ENCODE measurements around the gene RASGRF2. TPM values are rescaled to one million over a fixed set of nuclear protein-coding genes. Genes with fewer than 3 reads are reported as not detected.

RASGRF2 gene
- total RNA-seq, 1 experiment from 2014 or later: 9.1 TPM

DNA sequence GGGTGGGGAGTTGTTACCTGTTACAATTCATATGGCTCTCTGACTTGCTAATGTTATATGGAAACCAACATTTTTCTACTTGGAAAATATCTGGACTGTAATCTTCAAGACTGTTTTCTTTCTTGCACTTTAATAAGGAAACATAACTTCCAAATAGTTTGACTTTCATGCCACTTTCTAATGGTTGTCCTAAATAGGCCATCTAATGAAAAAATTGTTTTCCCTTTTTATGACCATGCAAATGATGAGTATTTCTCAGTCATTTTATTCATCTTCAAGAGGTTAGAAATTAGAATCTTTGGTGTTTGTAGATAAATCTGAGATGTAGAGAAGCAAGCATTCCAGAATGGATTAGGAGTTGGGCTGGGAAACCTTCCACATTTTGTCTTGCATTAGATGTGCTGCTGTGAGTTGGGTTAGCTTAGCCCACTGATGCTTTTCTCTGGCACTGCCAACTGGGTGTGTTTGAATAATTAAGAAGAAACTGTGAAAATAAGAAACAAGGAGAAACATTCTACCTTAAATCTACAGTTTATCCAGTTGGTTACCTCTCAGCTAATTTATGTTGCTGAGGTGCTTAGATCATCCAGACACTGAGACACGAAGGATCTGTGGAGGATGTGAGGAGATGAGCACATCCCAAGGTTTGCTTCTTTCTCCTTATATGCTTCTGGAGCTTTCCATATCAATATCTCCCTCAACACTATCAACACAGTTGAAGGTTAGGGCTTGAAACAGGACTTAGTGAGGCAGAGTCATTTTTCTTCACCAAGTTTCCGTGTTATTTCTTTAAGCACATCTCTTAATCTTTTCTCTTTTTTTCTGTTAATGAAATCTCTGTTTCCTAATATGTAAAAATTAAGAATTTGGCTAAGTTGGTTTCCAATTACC, 2.7 kb downstream of the RASGRF2 start:
- Histone ChIP-seq H3K4me1 (ENCODE audit: insufficient read depth, low read length, poor library complexity, severe bottlenecking) (peaks cover 74% of the 10 kb centered on the region), H3K4me3 (ENCODE audit: low read depth, low read length, poor library complexity, severe bottlenecking) (no peak overlapping the region), H3K27me3 (replicated peaks; ENCODE audit: insufficient read depth, low read depth, low read length, poor library complexity) (peaks cover 6% of the 10 kb centered on the region), H3K36me3 (ENCODE audit: insufficient read depth, low read length, poor library complexity, severe bottlenecking) (no peaks in the 10 kb centered on the region), H3K27ac (ENCODE audit: low read depth, low read length, poor library complexity, severe bottlenecking) (no peak overlapping the region), H3K9me3 (ENCODE audit: low read depth, low read length, poor library complexity, severe bottlenecking) (no peaks in the 10 kb centered on the region)
- no peak for DNase-seq (ENCODE audit: low spot score)
- POLR2A ChIA-PET (ENCODE audit: low non-redundant PET): interaction anchor here (0.7 kb wide), 1 partner anchor 187 kb away, joined by 3 read pairs; no protein-coding TSS in a partner anchor
- TF ChIP-seq EZH2 (IDR thresholded peaks at IDR 0.05; ENCODE audit: borderline replicate concordance, low read depth, low read length, poor library complexity, severe bottlenecking): no peak
- TF ChIP-seq, protein P1, sequence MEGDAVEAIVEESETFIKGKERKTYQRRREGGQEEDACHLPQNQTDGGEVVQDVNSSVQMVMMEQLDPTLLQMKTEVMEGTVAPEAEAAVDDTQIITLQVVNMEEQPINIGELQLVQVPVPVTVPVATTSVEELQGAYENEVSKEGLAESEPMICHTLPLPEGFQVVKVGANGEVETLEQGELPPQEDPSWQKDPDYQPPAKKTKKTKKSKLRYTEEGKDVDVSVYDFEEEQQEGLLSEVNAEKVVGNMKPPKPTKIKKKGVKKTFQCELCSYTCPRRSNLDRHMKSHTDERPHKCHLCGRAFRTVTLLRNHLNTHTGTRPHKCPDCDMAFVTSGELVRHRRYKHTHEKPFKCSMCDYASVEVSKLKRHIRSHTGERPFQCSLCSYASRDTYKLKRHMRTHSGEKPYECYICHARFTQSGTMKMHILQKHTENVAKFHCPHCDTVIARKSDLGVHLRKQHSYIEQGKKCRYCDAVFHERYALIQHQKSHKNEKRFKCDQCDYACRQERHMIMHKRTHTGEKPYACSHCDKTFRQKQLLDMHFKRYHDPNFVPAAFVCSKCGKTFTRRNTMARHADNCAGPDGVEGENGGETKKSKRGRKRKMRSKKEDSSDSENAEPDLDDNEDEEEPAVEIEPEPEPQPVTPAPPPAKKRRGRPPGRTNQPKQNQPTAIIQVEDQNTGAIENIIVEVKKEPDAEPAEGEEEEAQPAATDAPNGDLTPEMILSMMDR (conservative IDR thresholded peaks at IDR 0.05; ENCODE audit: low read depth, low read length): no peak
- no TSS peak for BruUV-seq (replicated peaks)
- intact Hi-C loops (cut with micrococcal nuclease; ENCODE audit: unreplicated experiment): loop anchor here (5.0 to 10.0 kb wide), 3 partner anchors 144 to 248 kb away; no protein-coding TSS in a partner anchor
- CTCF ChIA-PET: interaction anchor here (0.6 kb wide), 1 partner anchor 31 kb away, joined by 3 read pairs; no protein-coding TSS in a partner anchor

DNA sequence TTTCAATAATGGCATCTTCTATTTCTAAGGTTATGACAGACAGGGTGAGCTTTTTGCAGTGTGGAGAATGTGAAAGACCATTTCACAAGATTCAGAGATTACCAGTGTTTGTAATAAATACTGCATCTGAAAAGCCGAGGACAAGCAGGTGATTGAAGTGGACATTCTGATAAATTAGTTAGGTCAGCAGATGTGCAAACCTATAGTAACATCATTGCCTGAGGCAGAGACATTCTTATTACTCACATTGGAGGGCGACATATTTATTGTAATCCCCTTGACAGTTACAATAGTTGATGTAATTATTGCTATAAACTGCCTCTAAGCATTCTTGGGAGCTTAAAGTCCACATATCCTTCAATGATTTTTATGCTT, 3.3 kb downstream of the RASGRF2 start:
- peak; percentile 42 for DNase-seq (ENCODE audit: low spot score)
- peaks cover 74% of the 10 kb centered on the region for H3K4me1 ChIP-seq (ENCODE audit: insufficient read depth, low read length, poor library complexity, severe bottlenecking)
- intact Hi-C loops (cut with micrococcal nuclease; ENCODE audit: unreplicated experiment): loop anchor here (5.0 to 10.0 kb wide), 3 partner anchors 144 to 249 kb away; no protein-coding TSS in a partner anchor
- H3K36me3 ChIP-seq (ENCODE audit: insufficient read depth, low read length, poor library complexity, severe bottlenecking): no peaks in the 10 kb centered on the region
- BruUV-seq (replicated peaks): no TSS peak
- H3K27me3 ChIP-seq (replicated peaks; ENCODE audit: insufficient read depth, low read depth, low read length, poor library complexity): peaks cover 6% of the 10 kb centered on the region
- no peaks in the 10 kb centered on the region for H3K9me3 ChIP-seq (ENCODE audit: low read depth, low read length, poor library complexity, severe bottlenecking)
- no peak overlapping the region for H3K27ac ChIP-seq (ENCODE audit: low read depth, low read length, poor library complexity, severe bottlenecking)
- POLR2A ChIA-PET (ENCODE audit: low non-redundant PET): no interaction called here
- peak overlapping the region; percentile 20 for H3K4me3 ChIP-seq (ENCODE audit: low read depth, low read length, poor library complexity, severe bottlenecking)
- TF ChIP-seq EZH2 (IDR thresholded peaks at IDR 0.05; ENCODE audit: borderline replicate concordance, low read depth, low read length, poor library complexity, severe bottlenecking): no peak
- TF ChIP-seq, protein P1 (conservative IDR thresholded peaks at IDR 0.05; ENCODE audit: low read depth, low read length): no peak; the same call in 1 of the 2 replicates
- CTCF ChIA-PET: interaction anchor here (0.6 kb wide), 1 partner anchor 32 kb away, joined by 3 read pairs; no protein-coding TSS in a partner anchor

DNA sequence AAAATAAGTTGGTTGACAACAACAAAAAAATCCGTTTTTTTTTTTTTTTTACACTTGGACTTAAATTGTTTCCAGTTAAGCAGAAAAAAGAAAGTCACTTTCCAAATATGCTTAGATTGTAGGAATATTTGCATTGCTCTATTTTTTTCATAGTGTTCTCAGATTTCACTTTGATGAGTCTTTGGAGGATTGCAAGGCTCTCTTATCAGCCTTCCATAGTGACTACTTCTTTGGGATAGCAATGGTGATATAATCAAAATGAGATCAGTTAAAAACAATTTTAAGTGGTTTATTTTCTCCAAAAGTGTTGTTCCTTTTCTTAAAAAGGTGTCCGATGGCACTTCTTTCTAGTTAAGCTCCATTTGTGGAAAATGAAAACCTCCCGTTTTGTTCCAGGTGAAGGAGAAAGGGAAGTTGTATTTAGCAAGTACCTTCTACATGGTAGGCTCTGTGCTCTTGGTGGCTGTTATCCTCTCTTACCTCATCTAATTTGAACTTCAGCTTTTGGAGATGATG, 3.9 kb downstream of the RASGRF2 start:
- intact Hi-C loops (cut with micrococcal nuclease; ENCODE audit: unreplicated experiment): loop anchor here (5.0 to 10.0 kb wide), 3 partner anchors 143 to 249 kb away; no protein-coding TSS in a partner anchor
- CTCF ChIA-PET: no interaction called here
- peak overlapping the region; percentile 20 for H3K4me3 ChIP-seq (ENCODE audit: low read depth, low read length, poor library complexity, severe bottlenecking)

More for the DNA sequence above, 3.9 kb downstream of the RASGRF2 start:
- DNase-seq (ENCODE audit: low spot score): peak; percentile 49
- no peaks in the 10 kb centered on the region for H3K9me3 ChIP-seq (ENCODE audit: low read depth, low read length, poor library complexity, severe bottlenecking)
- POLR2A ChIA-PET (ENCODE audit: low non-redundant PET): no interaction called here
- H3K27me3 ChIP-seq (replicated peaks; ENCODE audit: insufficient read depth, low read depth, low read length, poor library complexity): peaks cover 6% of the 10 kb centered on the region
- H3K27ac ChIP-seq (ENCODE audit: low read depth, low read length, poor library complexity, severe bottlenecking): peak overlapping the region; percentile 35
- no TSS peak for BruUV-seq (replicated peaks)
- peaks cover 68% of the 10 kb centered on the region for H3K4me1 ChIP-seq (ENCODE audit: insufficient read depth, low read length, poor library complexity, severe bottlenecking)
- H3K36me3 ChIP-seq (ENCODE audit: insufficient read depth, low read length, poor library complexity, severe bottlenecking): no peaks in the 10 kb centered on the region
- TF ChIP-seq, protein P1 (conservative IDR thresholded peaks at IDR 0.05; ENCODE audit: low read depth, low read length): no peak
- TF ChIP-seq EZH2 (IDR thresholded peaks at IDR 0.05; ENCODE audit: borderline replicate concordance, low read depth, low read length, poor library complexity, severe bottlenecking): no peak

All from A673 (cell line).